HepG2 (cell line): ENCODE results near the gene DLEC1. TPM values are rescaled to one million over a fixed set of nuclear protein-coding genes. Genes with fewer than 3 reads are reported as not detected.
A peak's percentile ranks its signal among the peaks of the same experiment; 100 is the strongest.

ENCODE experiments used
- ASH2L ChIP-seq: fragments of 300-600, 200-600 bp; sonication (generic); IDR thresholded peaks from 2 replicates; pipeline ENCODE4 v1.7.0; 2017; ENCODE audit warnings: low read depth, mild to moderate bottlenecking, moderate library complexity, mixed read lengths, low read length; ENCODE audit not compliant: insufficient read length
- ATM ChIP-seq: fragments of 450-650 bp; IDR thresholded peaks from 2 replicates; pipeline ENCODE4 v1.7.1; 2017; ENCODE audit warnings: mild to moderate bottlenecking, borderline replicate concordance
- CENPX ChIP-seq: sonication (generic); formaldehyde crosslinking; IDR thresholded peaks from 2 replicates; pipeline ENCODE4 v1.9.0; 2021; ENCODE audit warnings: mild to moderate bottlenecking, missing genetic modification reagents, moderate library complexity
- EP300 ChIP-seq, 3 experiments: sonication (generic) in 1 of 3; formaldehyde crosslinking in 1 of 3; IDR thresholded peaks; 2 replicates each; pipeline versions ENCODE4 v1.5.1 to v1.6.1; 2011 to 2020; ENCODE audit warnings: low read depth in 2 of 3, low read length in 2 of 3, borderline replicate concordance in 1 of 3, improper control_type of control experiment in 1 of 3, mild to moderate bottlenecking in 1 of 3, missing genetic modification reagents in 1 of 3, moderate library complexity in 1 of 3
- GRHL1 ChIP-seq: sonication (generic); formaldehyde crosslinking; conservative IDR thresholded peaks from 2 replicates; pipeline ENCODE4 v1.8.0; 2022; ENCODE audit warnings: missing genetic modification reagents
- KDM6A ChIP-seq: IDR thresholded peaks from 2 replicates; pipeline ENCODE4 v1.6.1; 2016; ENCODE audit warnings: low read depth
- MZF1 ChIP-seq: sonication (generic); formaldehyde crosslinking; IDR thresholded peaks from 2 replicates; pipeline ENCODE4 v1.8.1; 2023; ENCODE audit warnings: mild to moderate bottlenecking, missing genetic modification reagents, borderline replicate concordance
- NFAT5 ChIP-seq: sonication (generic); formaldehyde crosslinking; IDR thresholded peaks from 2 replicates; pipeline ENCODE4 v1.4.0; 2020; ENCODE audit warnings: missing genetic modification reagents
- RAD21 ChIP-seq: fragments of 450-650 bp; formaldehyde crosslinking; IDR thresholded peaks from 2 replicates; pipeline ENCODE4 v1.5.0; 2020; ENCODE audit warnings: mild to moderate bottlenecking
- SATB2 ChIP-seq: sonication (generic); formaldehyde crosslinking; IDR thresholded peaks from 2 replicates; pipeline ENCODE4 v1.5.0; 2020; ENCODE audit warnings: missing genetic modification reagents
- SP1 ChIP-seq, 2 experiments: fragments of 450-650 bp in 1 of 2; sonication (generic) in 1 of 2; formaldehyde crosslinking in 1 of 2; IDR thresholded peaks; 2 replicates each; pipeline versions ENCODE4 v1.4.0 to v1.6.1; 2016 to 2020; ENCODE audit warnings: missing genetic modification reagents in 1 of 2
- TAF15 ChIP-seq: fragments of 200-400 bp; formaldehyde crosslinking; IDR thresholded peaks from one replicate; pipeline ENCODE4 v1.6.1; 2018; ENCODE audit warnings: mild to moderate bottlenecking, low read depth, low read length; ENCODE audit not compliant: poor library complexity, severe bottlenecking
- ZNF205 ChIP-seq: IDR thresholded peaks from 2 replicates; pipeline ENCODE4 v1.6.1; 2018; ENCODE audit warnings: missing biosample characterization, missing genetic modification reagents
- ZNF317 ChIP-seq: sonication (generic); formaldehyde crosslinking; IDR thresholded peaks from 2 replicates; pipeline ENCODE4 v1.5.0; 2020; ENCODE audit warnings: mild to moderate bottlenecking, missing genetic modification reagents
- ZNF33B ChIP-seq: sonication (generic); formaldehyde crosslinking; IDR thresholded peaks from 2 replicates; pipeline ENCODE4 v1.5.1; 2020; ENCODE audit warnings: mild to moderate bottlenecking, missing genetic modification reagents
- ZNF660 ChIP-seq: sonication (generic); formaldehyde crosslinking; IDR thresholded peaks from 2 replicates; pipeline ENCODE4 v1.5.1; 2020; ENCODE audit warnings: mild to moderate bottlenecking, low read depth, missing genetic modification reagents, borderline replicate concordance
- polyA plus RNA-seq, 8 experiments: library from polyadenylated mRNA; depleted of rRNA in 3 of 8; stranded (reverse) in 7 of 8; unstranded in 1 of 8; fragments of >200 nt; fragmentation: Illumina TruSeq in 4 of 8; extraction: Trizol in 4 of 8; gene quantifications; 2 replicates each; pipeline versions ENCODE4 v1.2.1 to v1.2.3, GENCODE V29; 2011 to 2016; ENCODE audit warnings: low read depth in 4 of 8, missing spikeins in 1 of 8, mixed read lengths in 1 of 8; ENCODE audit not compliant: insufficient read depth in 1 of 8
- total RNA-seq, 5 experiments: library from RNA; depleted of rRNA; stranded (reverse); fragments of >200 nt; fragmentation: Illumina TruSeq; extraction: Trizol; gene quantifications; 2 replicates each; pipeline ENCODE4 v1.2.3, GENCODE V29; 2016; ENCODE audit warnings: low read depth in 1 of 5
- TF ChIP-seq, protein P1 (sequence below): sonication (generic); formaldehyde crosslinking; IDR thresholded peaks from 2 replicates; pipeline ENCODE4 v1.5.0; 2020; ENCODE audit warnings: mild to moderate bottlenecking, missing genetic modification reagents, borderline replicate concordance

Gene DLEC1
- total and polyA plus RNA-seq, 2 of the 13 experiments (the other 11 are each of a cell fraction or from before 2014, with no cell fraction given): 0.09 TPM; not detected in 1

- TF ChIP-seq TAF15 (no peak), ASH2L (peak; percentile 46), SATB2 (CRISPR knock-in tag) (no peak), CENPX (CRISPR knock-in tag) (no peak), MZF1 (CRISPR knock-in tag) (no peak), ZNF317 (CRISPR knock-in tag) (peak; percentile 88), NFAT5 (CRISPR knock-in tag) (0 out of 2 replicates have a peak, but pooled peaks have one; percentile 29), GRHL1 (CRISPR knock-in tag) (no peak), SP1 (IDR thresholded peaks at IDR 0.05) (no peak), SP1 (CRISPR knock-in tag; IDR thresholded peaks at IDR 0.05) (no peak), KDM6A (CRISPR knock-in tag) (no peak), EP300 (IDR thresholded peaks at IDR 0.05; ENCODE audit: low read depth in 2 of 2, low read length in 2 of 2) (no peak), EP300 (CRISPR knock-in tag; IDR thresholded peaks at IDR 0.05; ENCODE audit: borderline replicate concordance) (no peak), ATM (no peak), ZNF33B (CRISPR knock-in tag) (peak; percentile 84; the same call in 1 of the 2 replicates), ZNF205 (no peak), ZNF660 (CRISPR knock-in tag) (no peak), RAD21 (CRISPR knock-in tag) (no peak)
- TF ChIP-seq, protein P1, sequence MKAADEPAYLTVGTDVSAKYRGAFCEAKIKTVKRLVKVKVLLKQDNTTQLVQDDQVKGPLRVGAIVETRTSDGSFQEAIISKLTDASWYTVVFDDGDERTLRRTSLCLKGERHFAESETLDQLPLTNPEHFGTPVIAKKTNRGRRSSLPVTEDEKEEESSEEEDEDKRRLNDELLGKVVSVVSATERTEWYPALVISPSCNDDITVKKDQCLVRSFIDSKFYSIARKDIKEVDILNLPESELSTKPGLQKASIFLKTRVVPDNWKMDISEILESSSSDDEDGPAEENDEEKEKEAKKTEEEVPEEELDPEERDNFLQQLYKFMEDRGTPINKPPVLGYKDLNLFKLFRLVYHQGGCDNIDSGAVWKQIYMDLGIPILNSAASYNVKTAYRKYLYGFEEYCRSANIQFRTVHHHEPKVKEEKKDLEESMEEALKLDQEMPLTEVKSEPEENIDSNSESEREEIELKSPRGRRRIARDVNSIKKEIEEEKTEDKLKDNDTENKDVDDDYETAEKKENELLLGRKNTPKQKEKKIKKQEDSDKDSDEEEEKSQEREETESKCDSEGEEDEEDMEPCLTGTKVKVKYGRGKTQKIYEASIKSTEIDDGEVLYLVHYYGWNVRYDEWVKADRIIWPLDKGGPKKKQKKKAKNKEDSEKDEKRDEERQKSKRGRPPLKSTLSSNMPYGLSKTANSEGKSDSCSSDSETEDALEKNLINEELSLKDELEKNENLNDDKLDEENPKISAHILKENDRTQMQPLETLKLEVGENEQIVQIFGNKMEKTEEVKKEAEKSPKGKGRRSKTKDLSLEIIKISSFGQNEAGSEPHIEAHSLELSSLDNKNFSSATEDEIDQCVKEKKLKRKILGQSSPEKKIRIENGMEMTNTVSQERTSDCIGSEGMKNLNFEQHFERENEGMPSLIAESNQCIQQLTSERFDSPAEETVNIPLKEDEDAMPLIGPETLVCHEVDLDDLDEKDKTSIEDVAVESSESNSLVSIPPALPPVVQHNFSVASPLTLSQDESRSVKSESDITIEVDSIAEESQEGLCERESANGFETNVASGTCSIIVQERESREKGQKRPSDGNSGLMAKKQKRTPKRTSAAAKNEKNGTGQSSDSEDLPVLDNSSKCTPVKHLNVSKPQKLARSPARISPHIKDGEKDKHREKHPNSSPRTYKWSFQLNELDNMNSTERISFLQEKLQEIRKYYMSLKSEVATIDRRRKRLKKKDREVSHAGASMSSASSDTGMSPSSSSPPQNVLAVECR (CRISPR knock-in tag): peak; percentile 85
Observed at GRCh38 chr3:38138349-38139190, 99.6 kb downstream of the DLEC1 start, which contains the start of gene MYD88 (continued).
